ENCODE measurements around the gene NCBP1.

Gene NCBP1

GRCh38 chr9:97717866-97718265 is 84.2 kb downstream of the NCBP1 start:
- no peak overlapping the region for H3K9ac ChIP-seq (ENCODE audit: insufficient read length, low read depth)
- H3K9me3 ChIP-seq (ENCODE audit: insufficient read depth, low read length): peaks cover 7% of the 10 kb centered on the region; the same call in 1 of the 2 replicates
- TF ChIP-seq SUZ12 (IDR thresholded peaks at IDR 0.05; ENCODE audit: extremely low read depth, insufficient read depth, insufficient read length) (no peak), YY1 (IDR thresholded peaks at IDR 0.05; ENCODE audit: insufficient read depth, insufficient read length) (no peak), ZNF274 (IDR thresholded peaks at IDR 0.05; ENCODE audit: low read depth, low read length) (no peak)
- H3K4me1 ChIP-seq (ENCODE audit: insufficient read depth, insufficient read length): no peaks in the 10 kb centered on the region
- no peak overlapping the region for H3K4me3 ChIP-seq (ENCODE audit: insufficient read length, low read depth)
- peaks cover 11% of the 10 kb centered on the region for H3K27me3 ChIP-seq (ENCODE audit: insufficient read depth, insufficient read length)
- no peaks in the 10 kb centered on the region for H3K36me3 ChIP-seq (ENCODE audit: insufficient read depth, insufficient read length, low read length)
- no peak for DNase-seq (ENCODE audit: low read depth, low spot score)

GRCh38 chr9:97721396-97721795 is 87.8 kb downstream of the NCBP1 start:
- no peak for DNase-seq (ENCODE audit: low read depth, low spot score)
- no peaks in the 10 kb centered on the region for H3K4me1 ChIP-seq (ENCODE audit: insufficient read depth, insufficient read length)
- no peaks in the 10 kb centered on the region for H3K36me3 ChIP-seq (ENCODE audit: insufficient read depth, insufficient read length, low read length)
- peaks cover 7% of the 10 kb centered on the region; the same call in 1 of the 2 replicates for H3K9me3 ChIP-seq (ENCODE audit: insufficient read depth, low read length)
- TF ChIP-seq YY1 (IDR thresholded peaks at IDR 0.05; ENCODE audit: insufficient read depth, insufficient read length) (no peak), SUZ12 (IDR thresholded peaks at IDR 0.05; ENCODE audit: extremely low read depth, insufficient read depth, insufficient read length) (no peak), ZNF274 (IDR thresholded peaks at IDR 0.05; ENCODE audit: low read depth, low read length) (no peak)
- no peaks in the 10 kb centered on the region for H3K27me3 ChIP-seq (ENCODE audit: insufficient read depth, insufficient read length)
- no peak overlapping the region for H3K9ac ChIP-seq (ENCODE audit: insufficient read length, low read depth)
- H3K4me3 ChIP-seq (ENCODE audit: insufficient read length, low read depth): no peak overlapping the region

GRCh38 chr9:97722331-97722730 is 88.7 kb downstream of the NCBP1 start:
- H3K4me3 ChIP-seq (ENCODE audit: insufficient read length, low read depth): no peak overlapping the region
- peaks cover 7% of the 10 kb centered on the region; the same call in 1 of the 2 replicates for H3K9me3 ChIP-seq (ENCODE audit: insufficient read depth, low read length)
- H3K9ac ChIP-seq (ENCODE audit: insufficient read length, low read depth): no peak overlapping the region
- no peaks in the 10 kb centered on the region for H3K36me3 ChIP-seq (ENCODE audit: insufficient read depth, insufficient read length, low read length)
- no peaks in the 10 kb centered on the region for H3K4me1 ChIP-seq (ENCODE audit: insufficient read depth, insufficient read length)
- DNase-seq (ENCODE audit: low read depth, low spot score): no peak
- no peaks in the 10 kb centered on the region for H3K27me3 ChIP-seq (ENCODE audit: insufficient read depth, insufficient read length)
- no peak for TF ChIP-seq YY1 (IDR thresholded peaks at IDR 0.05; ENCODE audit: insufficient read depth, insufficient read length)
- no peak for TF ChIP-seq SUZ12 (IDR thresholded peaks at IDR 0.05; ENCODE audit: extremely low read depth, insufficient read depth, insufficient read length)
- TF ChIP-seq ZNF274 (IDR thresholded peaks at IDR 0.05; ENCODE audit: low read depth, low read length): no peak

All from NT2/D1 (cell line).